GM03348 (cell line): ENCODE results near the gene LLGL2.

Source experiments
- DNase-seq: peaks from one replicate; pipeline ENCODE4 v3.0.0; 2012; ENCODE audit warnings: low spot score

Gene LLGL2

GRCh38 chr17:75616521-75617122 is 91.1 kb downstream of the LLGL2 start:
- DNase-seq, result no peak

- no peak for DNase-seq
Observed at GRCh38 chr17:75617218-75617617, 91.7 kb downstream of the LLGL2 start.

- no peak for DNase-seq
Observed at GRCh38 chr17:75617675-75618074, 92.2 kb downstream of the LLGL2 start.

GRCh38 chr17:75619506-75620431 is 94.3 kb downstream of the LLGL2 start:
- peak; percentile 63 for DNase-seq

- no peak for DNase-seq
Observed at GRCh38 chr17:75621489-75621888, 96.0 kb downstream of the LLGL2 start.

GRCh38 chr17:75622076-75622475 is 96.6 kb downstream of the LLGL2 start:
- no peak for DNase-seq

GRCh38 chr17:75622771-75623273 is 97.3 kb downstream of the LLGL2 start:
- no peak for DNase-seq

GRCh38 chr17:75623386-75623785 is 97.9 kb downstream of the LLGL2 start:
- DNase-seq, result no peak

- DNase-seq, result no peak
Observed at GRCh38 chr17:75624021-75624420, 98.5 kb downstream of the LLGL2 start.
